Mesothelial cell of epicardium (in vitro differentiated cells): ENCODE measurements around the gene PLEKHG5. TPM values are rescaled to one million over a fixed set of nuclear protein-coding genes. Genes with fewer than 3 reads are reported as not detected.
A peak's percentile ranks its signal among the peaks of the same experiment; 100 is the strongest.

Source experiments
- DNase-seq, 2 experiments: peaks; one replicate each; pipeline ENCODE4 v3.0.0; 2021; ENCODE audit warnings: low spot score in 2 of 2; ENCODE audit not compliant: unreplicated experiment in 2 of 2
- H3K27ac Mint-ChIP-seq: 2 replicates; pipeline ENCODE4 v1.8.0; 2021; ENCODE audit warnings: mixed read lengths
- H3K27me3 Mint-ChIP-seq: 2 replicates; pipeline ENCODE4 v1.8.0; 2021; ENCODE audit warnings: low read depth, mixed read lengths
- H3K36me3 Mint-ChIP-seq: 2 replicates; pipeline ENCODE4 v1.8.0; 2021; ENCODE audit warnings: mixed read lengths
- H3K4me1 Mint-ChIP-seq: 2 replicates; pipeline ENCODE4 v1.8.0; 2021; ENCODE audit warnings: mixed read lengths
- H3K4me3 Mint-ChIP-seq: 2 replicates; pipeline ENCODE4 v1.8.0; 2021; ENCODE audit warnings: mild to moderate bottlenecking, moderate library complexity, mixed read lengths
- H3K9me3 Mint-ChIP-seq: 2 replicates; pipeline ENCODE4 v1.8.0; 2021; ENCODE audit warnings: mixed read lengths
- CTCF ChIP-seq: fragments of 200-600 bp; sonication (generic); IDR thresholded peaks from one replicate; pipeline ENCODE4 v1.5.0; 2021; ENCODE audit warnings: antibody characterized with exemption; ENCODE audit not compliant: unreplicated experiment
- total RNA-seq: library from RNA; stranded (reverse); gene quantifications from 3 replicates; pipeline ENCODE4 v1.2.1, GENCODE V29; 2021

PLEKHG5 gene
- total RNA-seq, 1 donor from 2014 or later = 51.2 TPM

- peaks cover 21% of the 10 kb centered on the region for H3K4me1 Mint-ChIP-seq
- H3K36me3 Mint-ChIP-seq = no peaks in the 10 kb centered on the region
- H3K4me3 Mint-ChIP-seq = peak overlapping the region; percentile 73
- DNase-seq = peak; percentile 63 to 86
- no peaks in the 10 kb centered on the region for H3K9me3 Mint-ChIP-seq
- H3K27me3 Mint-ChIP-seq = peaks cover 4% of the 10 kb centered on the region
- peak; percentile 94 for TF ChIP-seq CTCF
- no peak overlapping the region for H3K27ac Mint-ChIP-seq
Measured at GRCh38 chr1:6489799-6490180, 1.7 kb downstream of the PLEKHG5 start.

- H3K9me3 Mint-ChIP-seq = no peaks in the 10 kb centered on the region
- H3K4me3 Mint-ChIP-seq = peak overlapping the region; percentile 73
- H3K27ac Mint-ChIP-seq = no peak overlapping the region
- peaks cover 4% of the 10 kb centered on the region for H3K27me3 Mint-ChIP-seq
- TF ChIP-seq CTCF = no peak
- peaks cover 25% of the 10 kb centered on the region for H3K4me1 Mint-ChIP-seq
- DNase-seq = no peak
- H3K36me3 Mint-ChIP-seq = no peaks in the 10 kb centered on the region
Measured at GRCh38 chr1:6489383-6489765, 2.1 kb downstream of the PLEKHG5 start.

DNA sequence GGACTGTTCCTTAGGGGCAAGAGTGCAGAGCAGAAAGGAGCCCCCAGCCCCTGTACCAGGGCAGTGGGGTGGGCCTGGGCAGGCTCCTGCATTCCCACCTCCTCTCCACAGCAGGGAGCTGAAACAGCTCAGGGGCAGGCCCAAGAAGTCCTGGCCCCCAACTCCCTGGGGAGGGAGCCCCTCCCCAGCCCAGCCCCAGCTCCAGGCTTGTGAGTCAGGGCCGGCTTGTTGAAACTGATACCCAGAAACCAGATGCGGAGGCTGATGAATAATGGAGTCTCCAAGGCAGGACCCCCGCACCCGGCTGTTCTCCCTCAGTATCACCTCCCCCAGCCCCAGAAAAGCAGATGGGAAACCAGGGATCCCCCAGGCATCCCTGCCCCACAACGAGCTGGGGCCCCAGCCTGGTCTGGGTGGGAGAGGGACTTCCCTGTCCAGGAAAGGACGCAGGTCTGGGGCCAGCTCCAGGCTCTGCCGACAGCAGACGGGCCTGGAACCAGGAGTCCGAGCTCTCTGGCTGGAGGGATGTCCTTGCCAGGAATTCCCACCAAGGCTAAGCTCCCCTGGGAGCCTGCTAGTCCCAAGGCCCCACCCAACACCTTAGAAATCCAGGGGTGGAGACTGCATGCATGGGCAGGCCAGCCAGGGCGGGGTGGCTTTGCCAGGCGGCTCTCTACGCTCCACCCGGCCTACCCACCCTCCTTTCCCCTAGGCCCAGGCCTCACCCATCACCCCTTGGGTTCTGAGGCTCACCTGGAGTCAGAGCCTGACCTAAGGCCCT lies 2.7 kb downstream of the PLEKHG5 start:
- peaks cover 6% of the 10 kb centered on the region for H3K27me3 Mint-ChIP-seq
- no peaks in the 10 kb centered on the region for H3K36me3 Mint-ChIP-seq
- no peaks in the 10 kb centered on the region for H3K9me3 Mint-ChIP-seq
- H3K27ac Mint-ChIP-seq = no peak overlapping the region
- TF ChIP-seq CTCF = no peak
- H3K4me3 Mint-ChIP-seq = no peak overlapping the region
- no peak for DNase-seq
- peaks cover 25% of the 10 kb centered on the region for H3K4me1 Mint-ChIP-seq

GRCh38 chr1:6487804-6488484 lies 3.5 kb downstream of the PLEKHG5 start:
- Mint-ChIP-seq H3K27me3 (peaks cover 6% of the 10 kb centered on the region), H3K9me3 (no peaks in the 10 kb centered on the region), H3K4me1 (peaks cover 25% of the 10 kb centered on the region), H3K27ac (no peak overlapping the region), H3K4me3 (no peak overlapping the region), H3K36me3 (no peaks in the 10 kb centered on the region)
- no peak for TF ChIP-seq CTCF
- no peak for DNase-seq

- H3K27ac Mint-ChIP-seq = peak overlapping the region; percentile 59
- H3K27me3 Mint-ChIP-seq = peaks cover 6% of the 10 kb centered on the region
- H3K4me3 Mint-ChIP-seq = peak overlapping the region; percentile 74
- no peaks in the 10 kb centered on the region for H3K36me3 Mint-ChIP-seq
- H3K9me3 Mint-ChIP-seq = no peaks in the 10 kb centered on the region
- peak; percentile 79 to 92 for DNase-seq
- TF ChIP-seq CTCF = peak; percentile 82
- H3K4me1 Mint-ChIP-seq = peaks cover 18% of the 10 kb centered on the region
Measured at GRCh38 chr1:6486433-6487011, 4.9 kb downstream of the PLEKHG5 start.
